MM.1S (cell line): Measurements from ENCODE around the gene EPHA5.

Experiments
- EZH2 ChIP-seq: fragments of 300-600 bp; sonication (generic); optimal IDR thresholded peaks from 2 replicates; pipeline ENCODE3; 2017; ENCODE audit warnings: low read depth, mild to moderate bottlenecking, antibody characterized with exemption, low read length, mixed read lengths
- EZH2phosphoT487 ChIP-seq: fragments of 300-600 bp; sonication (generic); IDR thresholded peaks from 2 replicates; pipeline ENCODE4 v1.6.1; 2018; ENCODE audit warnings: antibody characterized with exemption, low read length
- TF ChIP-seq, protein P1 (sequence below): fragments of 300-600 bp; sonication (generic); IDR thresholded peaks from 2 replicates; pipeline ENCODE4 v1.5.1; 2016; ENCODE audit warnings: antibody characterized with exemption, low read length, mixed read lengths

GRCh38 chr4:65661471-65661870 is 8.8 kb downstream of the EPHA5 start:
- TF ChIP-seq EZH2 (no peak), EZH2phosphoT487 (no peak)
- TF ChIP-seq, protein P1, sequence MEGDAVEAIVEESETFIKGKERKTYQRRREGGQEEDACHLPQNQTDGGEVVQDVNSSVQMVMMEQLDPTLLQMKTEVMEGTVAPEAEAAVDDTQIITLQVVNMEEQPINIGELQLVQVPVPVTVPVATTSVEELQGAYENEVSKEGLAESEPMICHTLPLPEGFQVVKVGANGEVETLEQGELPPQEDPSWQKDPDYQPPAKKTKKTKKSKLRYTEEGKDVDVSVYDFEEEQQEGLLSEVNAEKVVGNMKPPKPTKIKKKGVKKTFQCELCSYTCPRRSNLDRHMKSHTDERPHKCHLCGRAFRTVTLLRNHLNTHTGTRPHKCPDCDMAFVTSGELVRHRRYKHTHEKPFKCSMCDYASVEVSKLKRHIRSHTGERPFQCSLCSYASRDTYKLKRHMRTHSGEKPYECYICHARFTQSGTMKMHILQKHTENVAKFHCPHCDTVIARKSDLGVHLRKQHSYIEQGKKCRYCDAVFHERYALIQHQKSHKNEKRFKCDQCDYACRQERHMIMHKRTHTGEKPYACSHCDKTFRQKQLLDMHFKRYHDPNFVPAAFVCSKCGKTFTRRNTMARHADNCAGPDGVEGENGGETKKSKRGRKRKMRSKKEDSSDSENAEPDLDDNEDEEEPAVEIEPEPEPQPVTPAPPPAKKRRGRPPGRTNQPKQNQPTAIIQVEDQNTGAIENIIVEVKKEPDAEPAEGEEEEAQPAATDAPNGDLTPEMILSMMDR = no peak
